HG02588 (cell line): ENCODE data around the gene DIAPH2.
A peak's percentile ranks its signal among the peaks of the same experiment; 100 is the strongest.

Experiments
- ATAC-seq: cut with Tn5 transposase; IDR thresholded peaks from one replicate; pipeline ENCODE4 v1.9.1; 2021; ENCODE audit warnings: mild to moderate bottlenecking, moderate library complexity; ENCODE audit not compliant: unreplicated experiment

The DIAPH2 gene

GRCh38 chrX:97446298-97446882 lies 761.7 kb downstream of the DIAPH2 start:
- no peak for ATAC-seq

GRCh38 chrX:97447306-97447705 lies 762.7 kb downstream of the DIAPH2 start:
- ATAC-seq, result no peak

- no peak for ATAC-seq
Measured at GRCh38 chrX:97452283-97452682, 767.6 kb downstream of the DIAPH2 start.

- no peak for ATAC-seq
Measured at GRCh38 chrX:97461763-97462162, 777.1 kb downstream of the DIAPH2 start.

GRCh38 chrX:97471071-97471470 lies 786.4 kb downstream of the DIAPH2 start:
- no peak for ATAC-seq

- ATAC-seq, result no peak
Measured at GRCh38 chrX:97474933-97475332, 790.3 kb downstream of the DIAPH2 start.

- no peak for ATAC-seq
Measured at GRCh38 chrX:97479106-97479890, 794.7 kb downstream of the DIAPH2 start.

- ATAC-seq, result no peak
Measured at GRCh38 chrX:97481228-97481627, 796.6 kb downstream of the DIAPH2 start.

- no peak for ATAC-seq
Measured at GRCh38 chrX:97482666-97483300, 798.1 kb downstream of the DIAPH2 start.

- ATAC-seq, result no peak
Measured at GRCh38 chrX:97490656-97491055, 806.0 kb downstream of the DIAPH2 start.

- ATAC-seq, result peak; percentile 93
Measured at GRCh38 chrX:97494756-97495372, 810.2 kb downstream of the DIAPH2 start.

GRCh38 chrX:97498093-97498492 lies 813.5 kb downstream of the DIAPH2 start:
- ATAC-seq, result no peak

- no peak for ATAC-seq
Measured at GRCh38 chrX:97504431-97504830, 819.8 kb downstream of the DIAPH2 start.

- ATAC-seq, result no peak
Measured at GRCh38 chrX:97517763-97518162, 833.1 kb downstream of the DIAPH2 start.

GRCh38 chrX:97522307-97522706 lies 837.7 kb downstream of the DIAPH2 start:
- ATAC-seq, result no peak

GRCh38 chrX:97524340-97524739 lies 839.7 kb downstream of the DIAPH2 start:
- no peak for ATAC-seq

- ATAC-seq, result no peak
Measured at GRCh38 chrX:97524997-97525396, 840.4 kb downstream of the DIAPH2 start.

GRCh38 chrX:97525981-97526380 lies 841.3 kb downstream of the DIAPH2 start:
- ATAC-seq, result no peak

- ATAC-seq, result no peak
Measured at GRCh38 chrX:97527725-97528124, 843.1 kb downstream of the DIAPH2 start.

GRCh38 chrX:97529536-97530200 lies 845.0 kb downstream of the DIAPH2 start:
- ATAC-seq, result no peak

- no peak for ATAC-seq
Measured at GRCh38 chrX:97531825-97532224, 847.2 kb downstream of the DIAPH2 start.
